Measurements from ENCODE around the gene SULF2.

GRCh38 chr20:47792021-47792618 lies 6.8 kb upstream of the SULF2 start:
- TF ChIP-seq CTCF (IDR thresholded peaks at IDR 0.05) (no peak), POLR2A (IDR thresholded peaks at IDR 0.05) (no peak)
